ENCODE data around the gene CCDC126.
"Not testable (repeated sequence)": the region's sequence is repeated elsewhere in the genome, so short reads cannot be mapped to it uniquely, and the experiment has no call there.

CCDC126 gene, protein sequence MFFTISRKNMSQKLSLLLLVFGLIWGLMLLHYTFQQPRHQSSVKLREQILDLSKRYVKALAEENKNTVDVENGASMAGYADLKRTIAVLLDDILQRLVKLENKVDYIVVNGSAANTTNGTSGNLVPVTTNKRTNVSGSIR

DNA sequence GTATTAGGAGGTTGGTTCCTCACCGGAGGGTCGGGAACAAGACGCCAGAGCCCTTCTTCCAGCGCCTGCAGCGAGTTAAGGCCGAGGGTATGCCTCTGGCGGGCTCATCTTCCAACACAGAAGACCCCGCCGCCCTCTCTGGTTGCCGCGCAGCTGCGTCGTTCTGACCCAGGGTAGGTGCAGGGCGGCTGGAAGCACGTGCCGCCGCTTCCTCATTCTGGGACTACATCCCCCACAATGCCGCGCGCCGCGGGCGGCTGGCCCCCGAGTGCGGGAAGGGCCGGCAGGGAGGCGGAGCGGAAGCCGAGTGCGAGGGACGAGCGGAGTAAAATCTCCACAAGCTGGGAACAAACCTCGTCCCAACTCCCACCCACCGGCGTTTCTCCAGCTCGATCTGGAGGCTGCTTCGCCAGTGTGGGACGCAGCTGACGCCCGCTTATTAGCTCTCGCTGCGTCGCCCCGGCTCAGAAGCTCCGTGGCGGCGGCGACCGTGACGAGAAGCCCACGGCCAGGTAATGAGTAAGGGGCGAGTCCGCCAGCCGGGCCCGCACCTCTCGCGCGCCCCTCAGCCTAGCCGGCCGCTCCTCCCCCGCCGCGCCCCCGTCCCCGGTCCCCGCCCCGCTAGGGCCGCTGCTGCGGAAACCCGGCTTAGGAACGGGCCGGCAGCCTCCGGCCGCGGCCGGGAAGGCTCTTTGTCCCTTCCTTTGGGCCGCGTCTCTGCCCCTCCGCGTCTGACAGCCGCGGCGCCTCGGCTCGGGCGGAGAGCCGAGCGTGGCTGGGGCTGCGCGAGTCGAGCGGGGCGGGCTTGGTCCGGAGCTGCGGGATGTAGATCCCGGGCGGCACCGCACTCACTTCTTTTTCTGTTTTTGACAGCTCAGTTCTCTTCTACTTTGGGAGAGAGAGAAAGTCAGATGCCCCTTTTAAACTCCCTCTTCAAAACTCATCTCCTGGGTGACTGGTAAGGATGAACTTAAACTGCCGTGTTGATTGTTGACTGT is at the start of gene CCDC126:
Gene CCDC126, plus strand, starts transcription at position 289 of the 998 bp plus-strand sequence. CDS start 13,934 bp downstream, outside the sequence.
- peak; percentile 77 to 83 for ATAC-seq

DNA sequence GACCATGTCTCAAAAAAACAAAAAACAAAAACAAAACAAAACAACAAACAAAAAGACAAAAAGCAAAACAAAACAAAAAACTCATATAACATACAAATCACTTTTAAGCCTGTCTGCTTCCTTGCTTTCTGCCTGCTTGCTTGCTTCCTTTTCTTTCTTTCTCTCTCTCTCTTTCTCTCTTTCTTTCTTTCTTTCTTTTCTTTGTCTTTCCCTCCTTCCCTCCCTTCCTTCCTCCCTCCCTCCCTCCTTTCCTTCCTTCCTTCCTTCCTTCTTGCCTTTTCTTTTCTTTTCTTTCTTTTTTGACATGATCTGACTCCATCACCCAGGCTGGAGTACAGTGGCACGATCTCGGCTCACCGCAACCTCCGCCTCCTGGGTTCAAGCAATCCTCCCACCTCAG is 49.5 kb upstream of the CCDC126 start:
- ATAC-seq, result no peak

DNA sequence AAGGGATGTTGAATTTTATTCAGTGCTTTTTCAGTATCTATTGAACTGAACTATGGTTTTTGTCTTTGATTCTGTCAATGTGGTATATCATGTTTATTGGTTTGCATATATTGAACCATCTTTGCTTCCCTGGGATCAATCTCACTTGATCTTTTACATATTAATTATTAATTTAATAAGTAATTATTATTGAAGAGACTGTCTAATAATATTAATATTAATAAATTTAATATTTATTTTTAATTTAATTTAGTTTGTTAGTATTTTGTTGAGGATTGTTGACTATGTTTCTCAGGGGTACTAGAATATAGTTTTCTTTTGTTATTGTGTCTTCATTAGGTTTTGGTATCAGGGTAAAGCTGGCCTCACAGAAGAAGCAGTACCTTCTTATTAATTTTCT is 38.9 kb upstream of the CCDC126 start:
- no peak for ATAC-seq

DNA sequence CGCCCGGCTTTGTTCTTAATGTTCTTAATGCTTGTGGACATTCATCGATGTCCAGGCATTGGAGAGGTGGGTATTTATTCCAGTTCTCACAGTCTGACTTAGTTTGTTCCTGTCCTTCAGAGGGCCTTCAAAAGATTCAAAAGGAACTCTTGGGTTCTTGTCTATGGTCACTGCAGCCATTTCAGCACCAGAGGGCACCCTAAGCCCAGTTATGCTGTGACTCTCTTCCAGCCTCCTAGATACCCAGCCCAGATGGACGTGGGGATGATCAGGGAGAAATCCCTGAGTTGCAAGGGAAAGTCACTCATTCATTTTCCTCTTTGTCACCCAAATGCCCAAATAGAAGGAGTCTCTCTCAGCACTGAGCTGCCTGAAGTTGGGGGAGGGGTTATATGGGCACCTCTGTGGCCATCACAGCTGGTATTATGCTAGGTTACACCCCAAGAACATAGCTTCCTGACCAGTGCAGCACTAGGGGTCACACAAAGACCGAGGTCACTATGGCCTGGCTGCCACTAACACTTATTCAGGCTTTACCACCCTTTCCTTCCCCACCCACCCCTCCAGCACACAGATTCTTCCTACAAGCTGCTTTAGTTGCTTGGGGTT is 26.5 kb upstream of the CCDC126 start:
- ATAC-seq, result peak; percentile 53 to 72

DNA sequence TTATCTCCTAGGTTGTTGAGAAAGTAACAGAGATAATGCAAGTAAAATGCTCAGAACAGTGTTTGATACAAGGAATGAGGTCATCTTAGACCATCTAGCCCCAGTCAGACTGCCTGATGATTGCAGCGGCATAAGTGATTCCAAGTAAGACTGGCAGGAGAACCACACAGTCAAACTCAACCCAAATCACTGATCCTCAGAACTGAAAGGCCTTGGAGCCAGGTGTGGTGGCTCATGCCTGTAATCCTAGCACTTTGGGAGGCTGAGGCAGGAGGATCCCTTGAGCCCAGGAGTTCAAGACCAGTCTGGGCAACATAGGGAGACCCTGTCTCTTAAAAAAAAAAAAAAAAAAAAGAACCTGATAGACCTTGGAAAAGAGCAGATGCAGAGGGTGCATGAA is 15.2 kb upstream of the CCDC126 start:
- not testable (repeated sequence) for ATAC-seq

DNA sequence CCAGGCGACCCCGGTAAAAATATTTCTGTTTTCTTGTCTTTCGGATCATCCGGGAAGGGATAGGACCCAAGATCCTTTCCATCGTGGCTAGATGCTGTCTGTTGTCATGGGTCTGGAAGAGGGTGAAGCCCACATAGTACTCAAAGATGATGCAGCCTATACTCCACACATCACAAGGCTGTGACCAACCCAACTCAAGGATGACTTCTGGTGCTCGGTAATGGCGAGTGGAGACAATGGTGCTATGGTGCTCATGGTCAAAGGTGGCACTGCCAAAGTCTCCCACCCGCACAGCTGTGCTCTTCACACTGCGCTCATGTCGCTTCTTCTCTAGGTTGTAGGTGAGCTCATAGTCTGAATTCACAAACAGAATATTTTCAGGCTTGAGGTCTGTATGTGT is 11.9 kb upstream of the CCDC126 start:
- ATAC-seq, result not testable (repeated sequence)

DNA sequence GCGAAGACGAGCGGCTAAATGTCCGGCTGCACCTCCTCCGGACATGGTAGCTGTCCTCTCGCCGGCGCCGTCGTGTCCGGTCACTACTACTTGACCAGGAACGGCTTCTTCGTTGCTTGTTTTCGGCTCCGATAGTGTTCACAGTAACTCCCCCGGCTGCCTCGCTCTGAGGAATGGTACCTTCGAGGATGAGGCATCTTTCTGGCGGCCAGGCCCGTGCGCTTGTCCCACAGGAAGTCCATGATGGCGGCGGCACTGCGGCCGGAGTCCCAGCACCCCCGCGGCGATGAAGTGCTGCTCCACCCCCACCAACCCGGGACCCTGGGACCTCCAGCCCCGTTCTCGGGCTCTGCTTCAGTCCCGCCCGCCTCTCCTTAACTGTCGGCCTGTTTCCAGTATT is 11.0 kb upstream of the CCDC126 start:
- no peak for ATAC-seq

DNA sequence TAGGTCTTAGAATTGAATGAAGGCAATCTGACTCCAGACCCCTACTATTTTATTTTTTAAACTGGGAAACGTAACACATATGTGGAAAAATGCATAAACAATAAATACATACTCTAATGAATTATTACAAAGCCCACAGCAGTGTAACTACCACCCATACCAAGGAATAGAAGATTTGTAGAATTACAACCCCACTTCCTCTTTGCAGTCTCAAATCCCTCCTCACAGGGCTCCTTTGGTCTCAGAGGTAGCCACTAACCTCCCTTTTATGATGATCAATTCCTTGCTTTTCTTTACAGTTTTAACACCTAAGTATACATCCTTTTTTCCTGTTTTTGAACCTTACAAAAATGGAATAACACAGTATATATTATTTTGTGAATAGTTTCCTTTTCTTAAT is 6.7 kb upstream of the CCDC126 start:
- ATAC-seq, result no peak

DNA sequence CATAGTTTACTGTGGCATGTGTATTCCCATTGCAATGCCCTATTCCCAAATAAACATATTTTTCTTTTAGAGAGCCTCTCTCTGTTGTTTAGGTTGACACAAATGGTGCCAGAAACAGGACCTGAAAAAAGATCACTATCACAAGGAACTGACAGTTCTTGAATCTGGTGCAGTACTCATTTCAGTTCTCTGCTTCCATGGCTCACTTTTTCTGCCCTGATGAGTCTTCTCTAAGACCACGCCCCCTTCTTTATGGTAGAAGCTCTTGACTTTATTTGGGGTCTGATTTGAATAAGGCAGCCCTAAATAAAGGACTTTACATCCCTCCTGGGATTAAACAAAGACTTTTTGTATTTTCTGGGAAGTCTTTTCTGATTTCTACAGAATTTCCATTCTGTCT is 3.5 kb upstream of the CCDC126 start:
- no peak for ATAC-seq

DNA sequence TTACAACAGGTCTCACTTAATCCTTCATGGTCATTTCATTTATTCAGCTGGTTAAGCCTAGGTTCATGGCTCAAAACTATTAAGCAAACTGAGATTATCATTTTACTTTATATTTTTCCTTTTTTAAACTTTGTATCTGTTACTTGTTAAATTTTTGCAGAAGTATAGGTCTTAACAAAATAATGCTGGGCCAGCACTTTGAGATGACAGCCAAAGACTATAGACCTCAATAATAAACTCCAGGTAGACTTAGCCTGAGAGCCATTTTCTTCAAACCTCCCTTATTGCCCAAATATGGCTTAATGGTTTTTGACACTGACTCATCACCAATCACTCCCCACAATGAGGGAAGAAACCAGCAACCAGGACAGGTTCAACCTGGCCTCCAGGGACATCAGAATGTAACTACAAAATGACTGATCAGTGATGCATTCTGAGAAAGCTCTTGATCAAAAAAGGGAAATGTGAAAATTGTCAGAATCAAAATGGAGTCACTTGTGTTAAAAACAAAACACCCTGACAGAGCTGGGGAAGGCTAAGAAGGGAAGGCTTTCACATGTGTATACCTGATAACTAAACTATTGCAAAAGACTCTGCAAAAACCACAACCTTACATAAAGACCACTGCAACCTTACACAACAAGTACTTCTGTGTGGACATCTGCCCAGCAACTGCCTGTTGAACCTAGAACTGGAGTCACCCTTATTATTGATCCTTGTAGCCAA is 2.1 kb upstream of the CCDC126 start:
- ATAC-seq, result peak; percentile 84

DNA sequence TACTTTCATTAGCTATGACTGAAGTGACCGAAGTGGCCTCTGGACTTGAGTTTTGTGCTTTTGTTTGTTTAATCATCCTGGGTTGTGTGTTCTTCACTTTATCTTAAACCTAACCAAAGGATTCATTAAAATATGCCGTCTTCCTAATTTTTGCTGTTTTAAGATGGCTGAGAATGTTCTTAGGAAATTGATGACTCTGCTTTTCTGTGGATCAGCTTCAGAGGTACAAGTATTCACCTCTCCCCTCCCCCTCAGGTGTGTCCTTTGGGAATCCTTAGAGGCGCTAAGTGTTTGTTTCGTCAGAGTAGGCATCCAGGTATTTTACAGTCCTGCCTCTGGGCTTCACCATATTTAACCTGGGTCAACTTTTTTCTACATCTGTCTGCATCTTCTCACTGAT is 1.1 kb downstream of the CCDC126 start:
- ATAC-seq, result no peak

DNA sequence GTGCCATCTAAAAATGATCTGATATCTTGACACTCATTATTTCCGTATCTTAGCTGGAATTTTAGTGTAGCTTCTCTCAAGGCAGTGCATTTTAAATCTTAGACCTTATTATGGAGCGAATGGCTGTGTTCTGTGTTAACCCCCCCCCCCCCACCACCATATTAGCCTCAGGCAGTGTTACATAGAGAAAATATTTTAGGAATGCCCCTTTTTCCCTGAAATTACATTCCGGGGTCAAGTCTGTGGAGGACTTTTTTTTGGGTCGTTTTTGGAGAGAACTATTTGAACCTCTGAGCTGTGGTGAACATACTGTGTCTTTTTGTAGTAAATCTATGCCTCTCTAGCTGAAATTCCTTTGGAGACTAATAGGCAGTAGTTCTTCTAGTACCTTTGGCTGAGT is 3.1 kb downstream of the CCDC126 start:
- ATAC-seq, result no peak

DNA sequence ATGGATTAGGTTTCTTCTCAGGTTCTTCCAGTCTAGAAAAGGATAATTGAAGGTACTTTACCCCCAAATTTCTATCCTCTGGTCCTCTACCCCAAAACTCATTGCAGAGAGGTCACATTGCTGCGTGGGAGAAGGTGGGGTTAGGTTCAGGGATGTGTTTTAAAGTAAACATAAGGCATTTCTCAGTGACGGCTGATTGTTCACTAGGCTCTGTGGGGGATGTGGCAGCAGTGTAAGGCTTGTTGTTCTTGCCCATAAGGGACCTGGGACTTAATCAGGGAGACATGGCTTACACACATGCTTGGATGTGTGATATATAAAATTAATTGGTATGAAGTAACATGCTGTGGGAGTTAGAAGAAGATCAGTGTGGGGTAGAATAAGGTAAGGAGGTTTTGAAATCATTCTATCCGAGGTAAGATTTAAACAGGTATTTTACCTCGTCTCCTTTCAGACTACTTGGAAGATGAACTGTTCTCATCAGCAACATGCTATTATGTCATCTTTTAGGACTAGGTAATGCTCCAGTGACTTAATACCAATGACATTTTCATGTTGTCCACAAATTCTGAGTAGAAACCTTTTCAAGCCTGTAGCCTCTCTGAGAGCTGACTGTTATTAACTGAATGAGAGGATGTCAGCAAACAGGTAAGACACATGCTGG is 6.6 kb downstream of the CCDC126 start:
- ATAC-seq, result no peak

DNA sequence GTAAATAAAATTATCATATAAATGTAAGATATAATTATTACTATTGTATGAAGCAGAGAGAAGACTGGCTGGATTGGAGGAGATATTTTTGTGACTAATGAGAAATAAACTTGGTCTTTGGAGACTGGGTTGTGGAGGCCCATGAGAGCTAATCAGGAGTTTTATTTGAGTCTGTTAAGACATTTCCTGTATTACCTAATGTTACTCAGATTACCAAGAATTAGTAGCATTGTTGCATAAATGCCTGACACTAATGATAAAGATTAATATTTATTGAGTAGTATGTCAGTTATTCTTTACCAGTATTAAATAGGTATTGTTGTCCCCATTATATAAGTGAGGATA is 7.1 kb downstream of the CCDC126 start:
- no peak for ATAC-seq

DNA sequence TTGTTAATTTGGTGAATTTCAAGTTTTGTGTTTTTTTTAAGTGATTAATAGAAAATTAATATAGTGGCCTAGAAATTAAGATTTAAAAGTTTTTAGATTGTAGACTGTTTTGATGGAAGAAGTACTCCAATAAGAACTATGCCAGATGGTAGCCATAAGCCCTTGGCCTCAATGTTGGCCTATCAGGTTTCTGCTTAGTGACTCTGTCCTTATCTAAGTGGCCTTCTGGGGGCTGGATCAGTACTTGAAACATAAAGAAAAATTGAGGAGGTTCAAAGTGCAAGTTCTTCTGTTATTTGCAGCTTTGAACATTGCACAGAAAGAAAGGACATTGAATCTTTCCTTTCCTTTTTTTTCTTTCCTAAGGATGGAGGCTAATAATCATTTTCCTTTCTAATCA is 9.9 kb downstream of the CCDC126 start:
- no peak for ATAC-seq

DNA sequence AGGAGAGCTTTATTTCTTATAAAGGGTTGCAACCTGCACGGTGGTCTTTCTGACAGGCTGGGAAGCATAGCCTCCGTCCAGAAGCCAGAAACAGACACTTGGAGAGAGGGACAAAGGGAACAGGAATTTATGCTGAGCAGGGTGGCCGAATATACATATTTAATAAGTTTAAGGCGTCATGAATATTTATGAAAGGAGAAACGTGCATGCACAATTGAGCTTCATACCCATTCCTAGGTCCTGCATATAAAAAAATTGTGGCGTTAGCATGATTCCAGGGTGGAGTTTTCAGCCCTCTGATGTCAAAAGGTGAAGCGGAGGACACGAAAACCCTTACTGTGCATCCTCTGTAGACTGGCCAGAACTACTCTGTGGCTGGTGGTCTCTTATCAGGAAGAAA is 10.7 kb downstream of the CCDC126 start:
- no peak for ATAC-seq

DNA sequence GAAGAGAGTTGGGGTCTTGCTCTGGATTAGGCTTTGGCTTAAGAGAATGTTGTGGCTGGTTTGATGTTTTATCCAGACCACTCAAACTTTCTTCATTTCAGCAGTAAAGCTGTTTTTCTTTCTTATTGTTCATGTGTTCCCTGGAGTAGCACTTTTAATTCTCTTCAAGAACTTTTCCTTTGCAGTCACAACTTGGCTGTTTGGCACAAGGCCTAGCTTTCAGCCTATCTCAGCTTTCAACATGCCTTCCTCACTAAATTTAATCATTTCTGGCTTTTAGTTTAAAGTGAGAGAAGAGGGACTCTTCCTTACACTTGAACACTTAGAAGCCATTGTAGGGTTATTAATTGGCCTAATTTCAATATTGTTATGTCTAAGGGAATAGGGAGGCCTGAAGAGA is 18.1 kb downstream of the CCDC126 start:
- ATAC-seq, result no peak

DNA sequence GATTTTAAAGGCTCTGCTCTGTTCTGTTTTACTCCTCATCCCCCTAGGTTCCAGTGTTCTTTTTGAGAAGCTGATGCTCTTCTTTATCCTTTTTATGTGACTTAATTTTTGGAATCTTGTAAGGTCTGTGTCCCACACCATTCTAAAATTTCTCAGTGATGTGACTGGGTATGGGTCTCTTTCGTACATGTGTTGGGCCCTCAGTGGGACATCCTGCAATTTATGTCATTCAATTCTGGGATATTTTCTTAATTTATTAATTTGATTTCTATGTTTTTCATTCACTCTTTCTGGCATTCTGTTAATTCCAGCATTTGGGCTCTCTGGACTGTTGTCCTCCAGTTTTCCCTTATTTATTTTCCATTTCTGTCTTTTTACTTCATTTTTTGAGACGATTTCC is 19.4 kb downstream of the CCDC126 start:
- no peak for ATAC-seq

DNA sequence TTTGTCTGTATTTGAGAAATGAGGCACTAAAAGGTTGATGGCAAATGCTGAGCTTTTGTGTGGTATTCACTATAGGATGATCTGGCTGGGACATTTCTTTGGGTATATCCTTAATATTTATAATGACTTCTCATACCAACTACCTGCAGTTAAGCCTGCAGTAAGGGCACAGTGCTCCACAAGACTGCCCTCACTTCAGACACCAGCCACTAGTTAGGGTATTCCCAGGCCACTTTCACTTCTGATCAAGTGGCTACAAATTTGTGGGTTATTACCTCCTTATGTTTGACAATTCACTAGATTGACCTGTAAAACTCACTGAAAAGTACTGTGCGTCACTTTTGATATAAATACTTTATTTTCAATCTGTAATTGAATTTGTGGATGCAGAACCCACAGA is 20.3 kb downstream of the CCDC126 start:
- ATAC-seq, result no peak

DNA sequence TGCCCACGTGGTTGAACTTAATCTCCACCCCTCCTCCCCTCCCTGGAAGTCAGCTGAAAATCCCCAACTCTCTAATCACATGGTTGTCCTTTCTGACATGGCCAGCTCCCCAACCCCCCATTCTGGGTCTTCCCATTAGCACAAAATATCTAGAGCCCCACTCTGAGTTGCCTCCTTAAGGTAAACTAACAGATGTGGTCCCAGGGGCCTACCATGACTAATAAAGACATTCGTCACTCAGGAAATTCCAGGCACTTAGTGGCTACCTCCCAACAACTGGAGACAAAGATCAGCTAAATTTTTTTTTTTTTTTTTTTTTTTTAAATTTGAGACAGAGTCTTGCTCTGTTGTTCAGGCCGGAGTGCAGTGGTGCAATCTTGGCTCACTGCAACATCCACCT is 21.1 kb downstream of the CCDC126 start:
- ATAC-seq, result no peak

DNA sequence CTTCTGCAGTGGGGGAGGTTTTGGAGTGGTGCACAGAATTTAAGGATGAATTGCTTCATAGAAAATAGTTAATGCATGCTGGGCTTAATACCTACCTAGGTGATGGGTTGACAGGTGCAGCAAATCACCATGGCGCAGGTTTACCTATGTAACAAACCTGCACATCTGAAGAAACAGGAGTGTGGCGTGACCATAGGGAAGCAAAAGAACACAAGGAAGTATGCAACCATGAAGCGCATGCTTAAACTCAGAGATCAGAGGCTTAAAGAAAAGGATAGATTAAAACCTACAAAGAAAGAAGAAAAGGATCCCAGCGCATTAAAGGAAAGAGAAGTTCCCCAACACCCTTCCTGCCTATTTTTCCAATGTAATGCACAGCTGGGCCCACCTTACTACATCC is 22.0 kb downstream of the CCDC126 start:
- ATAC-seq, result no peak

DNA sequence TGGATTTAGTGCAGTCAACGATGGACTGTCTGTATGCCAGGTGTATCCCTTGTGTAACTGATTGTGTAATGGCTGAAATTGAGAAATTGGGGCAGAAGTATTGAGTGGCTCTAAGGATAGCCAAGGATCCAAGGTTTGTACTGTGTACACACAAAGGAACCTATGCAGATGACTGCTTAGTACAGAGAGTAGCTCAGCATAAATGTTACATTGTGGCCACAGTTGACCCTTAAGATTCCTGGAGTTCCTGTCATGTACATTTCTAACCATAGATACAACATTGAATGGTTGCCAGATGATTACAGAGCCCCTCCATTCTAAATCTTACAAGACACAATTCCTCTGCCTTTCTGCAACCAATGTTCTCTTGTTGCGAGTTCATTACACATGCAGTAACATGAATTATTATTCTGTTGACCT is 25.3 kb downstream of the CCDC126 start:
- no peak for ATAC-seq

DNA sequence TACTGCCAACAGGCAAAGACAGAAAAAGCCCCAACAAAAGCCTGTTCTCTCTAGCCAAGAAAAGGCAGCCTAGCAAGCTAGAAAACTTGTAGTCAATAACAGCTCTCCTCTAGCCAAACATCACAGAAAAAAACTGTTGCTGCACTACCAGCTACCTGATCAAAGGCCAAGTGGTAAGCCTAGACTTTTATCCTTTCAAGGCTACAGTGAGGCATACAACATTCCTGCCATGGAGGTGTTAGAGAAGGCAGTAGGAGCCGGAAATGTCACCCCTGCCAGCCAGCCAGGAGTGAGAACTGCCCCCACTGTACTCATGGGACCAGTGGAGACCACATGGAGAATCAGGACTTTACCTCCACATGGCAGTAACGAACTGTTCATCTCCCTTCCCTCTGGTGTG is 31.2 kb downstream of the CCDC126 start:
- ATAC-seq, result no peak
